HCT116 (cell line): ENCODE data around the gene LCN6. TPM values are rescaled to one million over a fixed set of nuclear protein-coding genes. Genes with fewer than 3 reads are reported as not detected.
A peak's percentile ranks its signal among the peaks of the same experiment; 100 is the strongest.

Experiments used
- ATAC-seq: fragments of 200-7000 bp; cut with Tn5 transposase; 2 replicates; pipeline ENCODE4 v1.9.1; 2020; ENCODE audit warnings: mild to moderate bottlenecking, moderate library complexity
- BruUV-seq: library from RNA; stranded (reverse); fragments of 400-500 nt; replicated peaks from 2 replicates; lab custom pipeline; 2021; lab: Mats Ljungman, UMichigan
- CTCF ChIA-PET: fragments of 300-600 bp; sonication (Branson Sonifier 250); formaldehyde crosslinking; loops from one replicate; lab custom pipeline; 2021; ENCODE audit warnings: antibody characterized with exemption; lab: Charles Lee
- POLR2A ChIA-PET: fragments of 300-600, 350-600 bp; sonication (Branson Sonifier 250); formaldehyde crosslinking; loops from one replicate; lab custom pipeline; 2021; ENCODE audit warnings: antibody characterized with exemption; lab: Charles Lee
- RAD21 ChIA-PET, 2 experiments: fragments of 300-600 bp; sonication (Branson Sonifier 250); formaldehyde crosslinking; loops; one replicate each; lab custom pipeline; 2023; ENCODE audit warnings: low total read pairs in 2 of 2; ENCODE audit not compliant: uncharacterized antibody in 2 of 2, unreplicated experiment in 2 of 2, low non-redundant PET in 1 of 2; lab: Charles Lee
- DNase-seq: peaks from one replicate; pipeline ENCODE4 v3.0.0-alpha.2; 2010; ENCODE audit warnings: low read depth, low spot score
- H2AFZ ChIP-seq: fragments of 200-600 bp; shearing (Covaris generic), sonication (generic); 2 replicates; pipeline ENCODE4 v1.6.1; 2017; ENCODE audit warnings: low read depth, mixed run types, mixed read lengths, antibody characterized with exemption, low read length; ENCODE audit not compliant: poor library complexity, severe bottlenecking
- H3K27ac ChIP-seq: 2 replicates; pipeline ENCODE4 v1.5.1; 2012; ENCODE audit warnings: low read depth, low read length
- H3K27me3 ChIP-seq: fragments of 200-600 bp; sonication (generic); 2 replicates; pipeline ENCODE4 v1.6.1; 2016; ENCODE audit warnings: mixed run types, low read length, mixed read lengths; ENCODE audit not compliant: insufficient read depth
- H3K36me3 ChIP-seq, 2 experiments: fragments of 200-500 bp in 1 of 2; fragments of 200-600 bp in 1 of 2; sonication (Bioruptor generic) in 1 of 2; sonication (generic) in 1 of 2; 2 replicates each; pipeline versions ENCODE4 v1.5.1 to v1.6.1; 2014 to 2016; ENCODE audit warnings: low read length in 2 of 2, inconsistent platforms in 1 of 2, mixed read lengths in 1 of 2, mixed run types in 1 of 2; ENCODE audit not compliant: insufficient read depth in 2 of 2, control insufficient read depth in 1 of 2
- H3K4me1 ChIP-seq, 2 experiments: fragments of 200-600 bp in 1 of 2; sonication (generic) in 1 of 2; 2 replicates each; pipeline versions ENCODE4 v1.5.1 to v1.6.1; 2012 to 2017; ENCODE audit warnings: low read length in 2 of 2, inconsistent platforms in 1 of 2, mild to moderate bottlenecking in 1 of 2, mixed read lengths in 1 of 2, mixed run types in 1 of 2, moderate library complexity in 1 of 2; ENCODE audit not compliant: insufficient read depth in 2 of 2, control insufficient read depth in 1 of 2
- H3K4me2 ChIP-seq: fragments of 200-600 bp; sonication (generic); 2 replicates; pipeline ENCODE4 v1.6.1; 2017; ENCODE audit warnings: mixed run types, low read length, mixed read lengths
- H3K4me3 ChIP-seq, 2 experiments: fragments of 200-600 bp in 1 of 2; sonication (generic) in 1 of 2; replicated peaks in 1 of 2; 2 replicates each; pipeline ENCODE4 v1.5.1; 2011 to 2016; ENCODE audit warnings: low read length in 2 of 2, control low read depth in 1 of 2, low read depth in 1 of 2, mild to moderate bottlenecking in 1 of 2, mixed read lengths in 1 of 2, mixed run types in 1 of 2
- H3K79me2 ChIP-seq: fragments of 200-600 bp; sonication (generic); 2 replicates; pipeline ENCODE4 v1.6.1; 2017; ENCODE audit warnings: mild to moderate bottlenecking, mixed run types, low read length, moderate library complexity, mixed read lengths; ENCODE audit not compliant: insufficient read depth
- H3K9ac ChIP-seq: fragments of 200-600 bp; sonication (generic); 2 replicates; pipeline ENCODE4 v1.6.1; 2016; ENCODE audit warnings: low read length, mixed read lengths
- H3K9me2 ChIP-seq: fragments of 200-600 bp; sonication (generic), shearing (Covaris generic); 2 replicates; pipeline ENCODE4 v1.6.1; 2017; ENCODE audit warnings: mixed run types, mild to moderate bottlenecking, moderate library complexity; ENCODE audit not compliant: insufficient read depth
- H3K9me3 ChIP-seq, 2 experiments: fragments of 200-500 bp in 1 of 2; fragments of 200-600 bp in 1 of 2; sonication (Bioruptor generic) in 1 of 2; sonication (generic) in 1 of 2; 2 replicates each; pipeline ENCODE4 v1.6.1; 2014 to 2017; ENCODE audit warnings: low read length in 2 of 2, mixed read lengths in 2 of 2, inconsistent platforms in 1 of 2, low read depth in 1 of 2, mild to moderate bottlenecking in 1 of 2, mixed run types in 1 of 2, moderate library complexity in 1 of 2; ENCODE audit not compliant: control insufficient read depth in 1 of 2, insufficient read depth in 1 of 2
- H4K20me1 ChIP-seq: fragments of 200-600 bp; sonication (generic), shearing (Covaris generic); 2 replicates; pipeline ENCODE4 v1.6.1; 2017; ENCODE audit warnings: mixed run types, mild to moderate bottlenecking, moderate library complexity; ENCODE audit not compliant: insufficient read depth
- CTCF ChIP-seq, 3 experiments: fragments of 200-600 bp in 1 of 3; sonication (generic) in 1 of 3; IDR thresholded peaks in 2 of 3; conservative IDR thresholded peaks in 1 of 3; 2 replicates each; pipeline ENCODE4 v1.5.1; 2012 to 2017; ENCODE audit warnings: low read depth in 2 of 3, low read length in 2 of 3, antibody characterized with exemption in 1 of 3, borderline replicate concordance in 1 of 3, control low read depth in 1 of 3, mild to moderate bottlenecking in 1 of 3, mixed read lengths in 1 of 3, mixed run types in 1 of 3, moderate library complexity in 1 of 3; ENCODE audit not compliant: insufficient read depth in 1 of 3
- EGR1 ChIP-seq: IDR thresholded peaks from 2 replicates; pipeline ENCODE4 v1.6.1; 2012; ENCODE audit warnings: low read depth
- POLR2AphosphoS5 ChIP-seq: IDR thresholded peaks from 2 replicates; pipeline ENCODE4 v1.6.1; 2011; ENCODE audit warnings: mild to moderate bottlenecking, low read depth, low read length, moderate library complexity
- SRF ChIP-seq: IDR thresholded peaks from 2 replicates; pipeline ENCODE4 v1.6.1; 2012; ENCODE audit warnings: low read depth
- TCF7L2 ChIP-seq: IDR thresholded peaks from 2 replicates; pipeline ENCODE4 v1.7.0; 2011; ENCODE audit warnings: borderline replicate concordance, inconsistent platforms; ENCODE audit not compliant: insufficient read depth, insufficient read length; ENCODE audit errors: extremely low read depth
- ZFX ChIP-seq: fragments of 450-650 bp; IDR thresholded peaks from 2 replicates; pipeline ENCODE4 v1.6.1; 2017
- ZNF274 ChIP-seq: fragments of 200-500 bp; sonication (Bioruptor generic); IDR thresholded peaks from 2 replicates; pipeline ENCODE4 v1.6.1; 2014; ENCODE audit warnings: mild to moderate bottlenecking, low read depth, low read length, inconsistent platforms
- intact Hi-C: fragments of 100-400 bp; cut with micrococcal nuclease; formaldehyde crosslinking; loops from 2 replicates; pipeline ENCODE4 v1.10.0; 2022
- total RNA-seq: library from RNA; stranded (reverse); gene quantifications from one replicate; pipeline ENCODE4 v1.2.1, GENCODE V29; 2021; ENCODE audit not compliant: unreplicated experiment

LCN6 gene
- total RNA-seq, 1 experiment from 2014 or later = not detected

- TF ChIP-seq CTCF (IDR thresholded peaks at IDR 0.05 in 2 of 3, conservative IDR thresholded peaks at IDR 0.05 in 1 of 3; ENCODE audit: borderline replicate concordance in 1 of 3, insufficient read depth in 1 of 3, low read depth in 2 of 3, low read length in 2 of 3) = no peak
Measured at GRCh38 chr9:136722969-136723356, 25.4 kb downstream of the LCN6 start (continued).

GRCh38 chr9:136722093-136722968 lies 26.0 kb downstream of the LCN6 start:
- ChIA-PET POLR2A (no interaction called here), RAD21 (no interaction called here), CTCF (no interaction called here)
- Histone ChIP-seq H3K4me1 (peaks cover 9 to 48% of the 10 kb centered on the region in 2 experiments; a peak in 3 of 4 replicates), H3K4me2 (no peak overlapping the region), H3K9ac (no peak overlapping the region), H3K27me3 (no peaks in the 10 kb centered on the region), H3K4me3 (no peak overlapping the region), H3K36me3 (peaks cover 19 to 41% of the 10 kb centered on the region in 2 experiments; a peak in 3 of 4 replicates), H4K20me1 (peaks cover 37% of the 10 kb centered on the region; the same call in 1 of the 2 replicates), H3K9me2 (no peaks in the 10 kb centered on the region), H3K27ac (peak overlapping the region; percentile 52), H3K9me3 (no peaks in the 10 kb centered on the region), H2AFZ (no peak overlapping the region), H3K79me2 (peaks cover 37% of the 10 kb centered on the region)
- no peak for TF ChIP-seq TCF7L2
- TF ChIP-seq ZFX = no peak
- TF ChIP-seq POLR2AphosphoS5 = peak; percentile 42; the same call in 1 of the 2 replicates
- TF ChIP-seq EGR1 = no peak
- TF ChIP-seq SRF = no peak
- TF ChIP-seq ZNF274 = no peak
- no TSS peak for BruUV-seq
- ATAC-seq (peak; percentile 19), DNase-seq (no peak)
- intact Hi-C loops = no loop called here
